HG02610 (cell line): ENCODE results near the gene OSBPL5.
"Not testable (repeated sequence)": the region's sequence is repeated elsewhere in the genome, so short reads cannot be mapped to it uniquely, and the experiment has no call there.

Experiments used
- ATAC-seq: cut with Tn5 transposase; IDR thresholded peaks from one replicate; pipeline ENCODE4 v1.9.1; 2021; ENCODE audit warnings: mild to moderate bottlenecking, moderate library complexity; ENCODE audit not compliant: unreplicated experiment

OSBPL5 gene

DNA sequence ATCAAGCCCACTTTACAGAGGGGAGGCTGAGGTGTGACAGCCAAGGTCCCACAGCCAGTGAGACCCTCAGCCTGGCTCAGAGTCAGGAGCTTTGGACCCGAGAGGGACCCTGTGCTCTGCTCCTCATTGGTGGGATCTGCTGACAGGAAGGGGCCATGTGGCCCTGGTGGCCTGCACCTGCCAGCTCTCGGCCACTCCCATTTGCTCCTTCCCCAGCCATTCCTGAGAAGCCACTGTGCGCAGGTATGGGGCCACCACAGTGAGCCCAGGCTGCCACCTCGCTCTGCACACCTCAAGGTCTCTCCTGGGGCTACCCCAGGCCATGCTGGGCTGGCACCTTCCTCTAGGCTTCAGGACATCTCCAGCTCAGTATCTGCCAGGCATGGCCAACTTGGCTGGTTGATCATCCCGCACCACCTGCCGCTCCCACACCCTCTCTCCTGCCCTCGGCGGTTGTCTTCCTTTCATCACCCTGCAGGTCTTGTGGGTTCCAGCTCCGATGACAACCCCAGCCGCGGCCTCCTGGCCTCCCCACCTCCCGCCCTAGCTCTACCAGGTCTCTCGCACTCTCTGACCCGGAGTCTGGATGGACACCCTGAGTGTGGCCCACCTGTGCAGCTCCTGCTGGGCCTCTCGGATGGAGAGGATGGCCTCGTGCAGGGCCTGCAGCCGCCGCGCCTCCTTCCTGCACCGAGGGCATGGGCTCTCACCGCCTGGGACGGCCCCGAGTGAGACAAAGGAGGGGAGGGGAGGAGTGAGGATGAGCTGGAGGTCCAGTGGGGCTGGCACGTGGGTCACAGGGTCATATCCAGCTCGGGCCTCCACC lies 75.7 kb downstream of the OSBPL5 start:
- no peak for ATAC-seq

DNA sequence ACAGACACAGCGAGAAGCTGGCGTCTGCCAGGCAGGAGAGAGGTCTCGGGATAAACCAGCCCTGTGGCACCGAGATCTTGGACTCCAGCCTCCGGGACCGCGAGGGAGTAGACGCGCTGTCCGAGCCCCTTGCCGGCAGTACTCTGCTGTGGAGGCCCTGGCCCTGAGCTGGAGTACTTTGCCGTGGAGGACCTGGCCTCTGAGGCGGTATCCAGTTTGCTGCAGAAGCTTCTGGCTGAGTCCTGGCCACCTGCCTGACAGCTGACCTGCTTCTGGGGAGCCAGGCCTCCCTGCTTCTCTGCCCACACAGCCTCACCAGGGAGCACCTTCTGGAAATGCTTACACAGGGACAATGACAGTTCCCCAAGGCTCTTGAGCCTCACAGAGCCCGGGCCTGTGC lies 76.3 kb downstream of the OSBPL5 start:
- ATAC-seq: no peak

DNA sequence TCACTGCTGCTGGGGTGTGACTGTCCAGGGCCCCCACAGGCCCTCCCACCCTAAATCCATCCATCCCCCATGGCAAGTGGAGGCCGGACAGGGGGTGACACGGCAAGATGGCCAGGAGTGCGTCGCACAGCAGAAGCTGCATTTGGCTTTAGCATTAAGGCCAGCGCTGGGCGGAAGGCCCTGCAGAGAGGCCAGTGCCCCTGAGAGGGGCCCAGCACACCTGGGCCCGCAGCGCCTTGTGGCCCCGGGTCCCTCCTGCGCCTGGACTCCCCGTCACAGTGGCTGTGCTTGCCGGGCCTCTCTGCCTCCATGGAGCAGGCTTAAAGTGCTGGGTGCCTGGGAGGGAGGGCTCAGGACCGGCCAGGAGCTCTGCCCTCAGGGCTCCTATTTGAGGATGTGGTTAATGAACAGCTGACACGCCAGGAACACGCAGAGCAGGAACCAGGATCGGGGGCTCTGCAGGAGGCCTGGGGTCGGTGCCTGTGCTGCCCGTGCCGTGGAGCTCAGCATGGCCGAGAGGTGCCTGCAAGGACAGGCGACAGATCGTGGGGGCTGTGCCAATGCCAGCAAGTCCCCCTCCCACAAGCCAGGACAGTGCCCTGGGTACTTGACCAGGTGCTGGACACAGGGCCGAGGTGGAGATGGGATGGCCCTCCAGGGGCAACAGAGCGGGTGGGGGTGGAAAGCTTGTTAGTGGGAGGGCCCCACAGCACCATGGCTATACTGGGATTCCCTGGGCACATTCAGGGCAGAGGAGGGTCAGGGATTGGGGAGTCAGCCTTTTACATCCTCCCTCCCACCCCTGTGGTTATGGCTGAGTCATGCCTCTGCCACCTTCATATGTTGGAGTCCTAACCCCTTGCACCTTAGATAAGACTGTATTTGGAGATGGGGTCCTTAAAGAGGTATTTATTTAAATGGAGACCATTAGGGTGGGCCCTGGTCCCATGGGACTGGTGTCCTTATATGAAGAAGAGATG lies 77.0 kb downstream of the OSBPL5 start:
- ATAC-seq: no peak

DNA sequence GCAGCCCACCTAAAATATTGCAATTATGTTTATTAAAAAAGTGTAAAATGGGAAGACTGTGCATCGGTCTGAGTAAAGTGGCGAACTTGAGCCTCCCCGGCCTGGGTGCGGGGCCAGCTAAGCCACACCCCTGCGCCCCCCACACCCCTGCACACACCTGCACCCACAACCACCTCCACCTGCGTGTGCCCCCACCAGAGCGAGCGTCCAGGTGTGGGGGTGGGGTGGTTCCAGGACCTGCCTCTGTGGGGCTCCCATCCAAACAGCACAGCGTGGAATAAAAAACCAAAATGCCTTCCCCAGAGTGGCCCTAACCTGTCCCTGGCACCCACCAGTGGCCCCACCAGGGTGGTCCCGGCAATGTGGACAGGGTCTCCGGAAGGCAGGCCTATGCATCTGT lies 77.7 kb downstream of the OSBPL5 start:
- ATAC-seq: no peak

DNA sequence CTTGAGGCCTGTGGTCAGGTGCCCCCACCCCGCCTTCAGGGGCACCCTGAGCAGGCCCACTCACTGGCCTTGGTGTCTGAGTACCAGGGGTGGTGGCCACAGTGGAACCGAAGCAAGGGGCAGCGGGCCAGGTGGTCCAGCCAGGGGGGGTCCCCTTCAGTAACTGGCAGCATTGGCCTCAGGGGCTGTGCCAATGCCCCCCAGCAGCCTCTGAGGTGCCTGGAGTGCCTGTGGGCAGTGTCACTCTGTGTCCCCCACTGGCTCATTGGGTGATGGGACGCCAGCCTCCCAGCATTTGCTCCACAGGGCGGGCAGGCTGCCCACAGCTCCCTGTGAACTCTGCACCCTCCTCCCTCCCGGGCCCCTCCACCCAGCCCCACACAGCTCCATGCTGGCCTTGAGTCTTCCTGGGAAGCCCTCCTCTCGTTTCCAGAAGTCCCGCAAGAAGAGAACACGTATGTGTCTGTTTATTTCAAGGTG lies 78.4 kb downstream of the OSBPL5 start:
- ATAC-seq: no peak

DNA sequence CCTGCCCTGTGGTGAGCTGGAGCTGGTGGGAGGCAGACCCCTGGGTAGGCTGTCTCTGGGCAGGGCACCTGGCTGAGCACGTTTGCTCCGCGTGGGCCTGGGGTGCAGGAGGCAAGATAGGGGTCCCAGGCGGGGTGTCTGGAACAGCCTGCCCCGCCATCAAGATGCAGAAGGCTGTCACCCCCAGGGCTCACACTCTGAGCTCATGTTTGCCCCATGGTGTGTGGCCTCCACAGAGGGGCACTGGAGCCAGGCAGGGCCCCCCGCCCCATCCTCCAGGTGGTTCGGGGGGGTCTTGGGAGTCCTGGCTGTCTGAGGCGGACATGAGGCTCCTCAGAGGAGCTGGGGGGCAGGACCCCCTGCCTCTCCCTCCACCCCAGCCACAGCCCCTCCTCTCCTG lies 79.0 kb downstream of the OSBPL5 start:
- ATAC-seq: no peak

DNA sequence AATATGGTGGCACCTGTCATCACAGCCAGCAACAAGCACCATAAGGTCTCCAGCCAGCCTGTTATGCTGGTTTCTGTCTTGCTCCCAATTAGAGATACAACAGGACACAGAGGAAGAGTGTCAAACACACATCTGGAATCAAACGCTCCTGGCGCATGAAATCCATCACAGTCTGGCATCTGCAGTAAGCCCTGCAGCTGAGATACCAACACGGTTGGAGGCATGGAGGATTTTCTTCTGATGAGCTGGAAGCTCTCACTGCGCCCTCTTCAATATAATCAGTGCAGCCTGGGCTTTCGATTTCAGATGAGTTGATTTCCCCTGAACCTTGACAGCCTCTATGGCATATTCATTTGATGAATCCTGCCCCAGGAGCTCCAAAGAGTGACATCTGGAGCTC lies 80.1 kb downstream of the OSBPL5 start:
- ATAC-seq: no peak

DNA sequence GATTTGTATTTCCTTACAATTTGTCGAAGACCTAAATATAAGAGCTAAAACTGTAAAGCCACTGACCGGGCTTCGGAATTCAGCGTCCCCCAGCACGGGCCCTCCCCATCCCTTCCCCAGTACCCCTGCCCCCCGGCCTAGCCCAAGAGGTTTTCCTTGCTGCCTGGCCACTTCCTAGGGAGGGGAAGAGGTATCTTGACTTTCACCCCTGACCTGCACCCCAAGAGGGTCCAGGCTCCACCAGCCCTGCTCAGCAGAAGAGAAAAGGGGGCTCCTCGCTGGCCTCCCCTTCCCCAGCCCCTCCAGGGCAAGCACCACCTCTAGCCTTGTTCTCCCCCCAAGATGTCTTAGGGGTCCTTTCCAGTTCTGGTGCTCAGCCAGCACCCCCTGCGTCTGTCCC lies 81.8 kb downstream of the OSBPL5 start:
- no peak for ATAC-seq

DNA sequence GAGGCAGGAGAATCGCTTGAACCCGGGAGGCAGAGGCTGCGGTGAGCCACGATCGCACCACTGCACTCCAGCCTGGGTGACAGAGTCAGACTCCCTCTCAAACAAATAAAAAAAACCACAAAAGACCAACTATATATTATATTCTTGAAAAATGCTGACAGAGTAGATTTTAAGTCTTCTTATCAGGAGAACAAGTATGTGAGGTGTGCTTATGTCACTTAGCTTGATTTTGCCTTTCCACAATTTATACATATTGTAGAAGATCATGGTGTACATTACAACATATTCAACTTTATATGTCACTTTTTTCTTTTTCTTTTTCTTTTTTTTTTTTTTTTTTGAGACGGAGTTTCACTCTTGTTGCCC lies 83.7 kb downstream of the OSBPL5 start:
- no peak for ATAC-seq

DNA sequence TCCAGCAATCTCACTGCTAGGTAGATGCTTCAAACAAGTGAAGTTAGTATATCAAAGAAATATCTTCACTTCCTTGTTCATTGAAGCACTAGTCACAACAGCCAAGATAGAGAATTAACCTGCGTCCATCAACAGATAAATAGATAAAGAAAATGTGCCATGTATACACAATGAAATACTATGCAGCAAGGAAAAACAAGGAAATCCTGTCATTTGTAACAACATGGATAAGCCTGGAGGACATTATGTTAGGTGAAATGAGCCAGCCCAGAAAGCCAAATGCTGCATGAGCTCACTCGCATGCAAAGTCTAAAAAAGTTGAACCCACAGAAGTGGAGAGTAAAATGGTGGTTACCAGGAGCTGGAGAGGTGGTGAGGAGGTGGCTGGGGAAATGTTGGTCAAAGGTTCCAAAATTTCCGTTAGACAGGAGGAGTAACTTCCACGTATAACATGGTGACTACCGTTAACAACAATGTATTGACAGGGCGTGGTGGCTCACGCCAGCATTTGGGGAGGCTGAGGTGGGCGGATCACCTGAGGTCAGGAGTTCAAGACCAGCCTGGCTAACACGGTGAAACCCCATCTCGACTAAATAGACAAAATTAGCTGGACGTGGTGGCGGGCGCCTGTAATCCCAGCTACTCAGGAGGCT lies 84.3 kb downstream of the OSBPL5 start:
- ATAC-seq: no peak

DNA sequence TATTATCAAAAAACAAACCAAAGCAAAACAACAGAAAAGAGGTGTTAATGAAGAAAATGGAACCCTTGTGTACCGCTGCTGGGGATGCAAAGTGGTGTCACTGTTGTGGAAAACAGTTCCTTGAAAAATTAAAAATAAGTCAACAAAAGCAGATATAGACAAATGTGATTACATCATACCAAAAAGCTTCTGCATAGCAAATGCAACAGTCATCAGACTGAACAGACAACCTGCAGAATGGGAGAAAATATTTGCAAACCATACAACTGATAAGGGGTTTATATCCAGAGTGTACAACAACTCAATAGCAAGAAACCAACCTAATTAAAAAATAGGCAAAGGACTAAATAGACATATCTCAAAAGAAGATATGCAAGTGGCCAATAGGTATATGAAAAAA lies 85.0 kb downstream of the OSBPL5 start:
- no peak for ATAC-seq

DNA sequence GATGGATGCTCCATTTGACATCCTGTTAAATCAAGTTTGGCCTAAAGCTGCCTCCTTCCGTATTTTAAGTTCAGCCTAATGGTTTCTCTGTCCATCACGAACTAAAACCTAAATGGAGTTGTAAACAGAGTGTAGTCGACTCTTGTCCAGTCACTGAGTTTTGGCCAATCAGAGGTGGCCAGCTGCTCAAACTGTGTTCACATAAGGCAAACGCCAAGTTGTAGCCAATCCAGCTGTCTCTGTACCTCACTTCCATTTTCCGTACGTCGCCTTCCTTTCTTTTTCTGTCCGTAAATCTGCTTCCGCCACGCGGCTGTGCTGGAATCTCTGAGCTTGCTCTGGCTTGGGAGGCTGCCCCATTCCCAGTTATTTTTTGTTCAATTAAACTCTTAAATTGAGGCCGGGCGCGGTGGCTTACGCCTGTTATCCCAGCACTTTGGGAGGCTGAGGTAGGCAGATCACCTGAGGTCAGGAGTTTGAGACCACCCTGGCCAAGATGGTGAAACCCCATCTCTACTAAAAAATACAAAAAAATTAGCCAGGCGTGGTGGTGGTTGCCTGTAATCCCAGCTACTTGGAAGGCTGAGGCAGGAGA lies 87.2 kb downstream of the OSBPL5 start:
- no peak for ATAC-seq

DNA sequence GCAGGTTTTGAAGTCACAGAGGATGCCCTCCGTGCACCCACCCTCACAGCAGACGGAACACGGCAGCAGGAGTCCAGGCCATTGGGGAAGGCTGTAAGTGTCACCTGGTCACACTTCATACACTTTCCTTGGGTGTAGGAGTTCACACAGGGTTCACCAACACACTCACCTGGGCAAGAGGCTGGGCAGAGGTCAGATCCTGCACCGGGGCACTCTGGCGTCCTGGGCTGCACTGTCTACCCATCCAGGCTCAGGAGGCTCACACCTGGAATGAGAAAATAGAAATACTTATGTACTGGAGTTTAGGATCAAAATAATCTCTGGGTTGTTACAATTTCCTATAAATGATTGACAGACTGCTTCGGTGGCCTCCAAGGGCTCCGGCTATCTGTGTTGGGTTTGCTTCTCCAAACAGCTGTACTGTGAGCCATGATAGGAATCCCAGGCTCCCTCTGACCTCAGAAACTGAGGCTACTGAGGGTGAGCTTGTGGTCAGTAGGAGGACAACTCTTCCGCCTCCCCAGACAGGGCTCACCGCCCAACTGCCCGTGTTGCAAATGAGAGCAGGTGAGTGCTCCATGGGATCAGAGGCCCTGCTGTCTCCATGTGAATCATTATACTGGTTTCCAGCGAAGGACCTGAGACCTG lies 87.8 kb downstream of the OSBPL5 start:
- ATAC-seq: no peak

DNA sequence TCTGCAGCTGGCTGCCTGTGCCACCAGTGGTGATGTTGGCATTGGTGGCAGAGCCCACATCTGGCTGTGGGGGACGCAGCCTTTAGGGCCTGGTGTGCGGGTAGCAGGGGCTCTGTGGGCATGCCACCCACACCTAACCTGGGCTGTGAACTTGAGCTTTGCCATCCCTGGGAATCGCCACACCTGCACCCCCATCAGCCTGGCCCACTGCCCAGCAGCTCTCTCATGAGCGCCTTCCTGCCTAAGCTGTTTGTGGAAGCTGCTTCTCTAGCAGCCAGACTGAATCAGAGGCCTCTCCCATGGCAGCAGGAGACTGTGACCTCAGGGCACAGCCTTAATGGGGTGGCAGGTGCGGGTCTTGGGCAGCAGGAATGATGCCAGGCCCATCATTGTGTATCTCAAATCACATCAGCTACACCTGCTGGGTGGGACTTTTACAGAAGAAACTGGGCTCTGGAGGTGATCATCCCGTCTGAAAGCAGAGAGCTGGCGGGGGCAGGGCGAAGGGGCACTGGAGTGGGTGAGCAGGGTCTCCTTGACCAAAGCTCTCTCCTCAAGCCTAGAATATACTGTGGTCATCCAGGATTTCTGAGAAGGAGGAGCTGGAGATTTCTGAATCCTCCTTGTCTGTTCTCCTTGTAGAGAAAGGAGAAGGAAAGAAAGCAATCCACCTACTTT lies 90.1 kb downstream of the OSBPL5 start:
- no peak for ATAC-seq

DNA sequence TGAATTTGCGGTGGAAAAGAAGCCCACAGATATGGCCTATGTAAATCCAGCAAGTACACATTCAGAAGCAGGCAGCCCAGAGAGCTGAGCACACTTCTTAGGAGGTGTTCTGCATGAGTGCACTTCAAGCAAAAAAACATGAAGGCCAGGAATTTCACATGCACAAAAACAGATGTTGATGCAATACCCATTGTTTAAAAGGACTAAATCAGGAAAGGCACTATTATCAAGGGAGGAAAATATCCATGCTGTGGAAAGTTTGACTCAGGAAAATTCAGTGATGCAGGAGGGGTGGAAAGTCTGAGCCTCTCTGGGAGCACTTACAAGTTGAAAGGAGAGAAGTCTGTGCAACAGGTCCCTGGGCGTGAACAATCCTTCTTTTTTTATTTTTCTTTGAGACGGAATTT lies 92.1 kb downstream of the OSBPL5 start:
- ATAC-seq: no peak

DNA sequence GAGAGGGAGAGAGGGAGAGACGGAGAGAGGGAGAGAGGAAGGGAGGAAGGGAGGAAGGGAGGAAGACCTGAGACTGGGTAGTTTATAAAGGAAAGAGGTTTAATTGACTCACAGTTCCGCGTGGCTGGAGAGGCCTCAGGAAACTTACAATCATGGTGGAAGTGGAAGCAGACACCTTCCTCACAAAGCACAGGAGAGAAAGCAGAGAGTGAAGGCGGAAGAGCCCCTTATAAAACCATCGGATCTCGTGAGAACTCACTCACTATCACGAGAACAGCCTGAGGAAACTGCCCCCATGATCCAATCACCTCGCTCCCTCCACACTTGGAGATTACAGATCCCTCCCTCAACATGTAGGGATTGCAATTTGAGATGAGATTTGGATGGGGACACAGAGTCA lies 95.7 kb downstream of the OSBPL5 start:
- no peak for ATAC-seq

DNA sequence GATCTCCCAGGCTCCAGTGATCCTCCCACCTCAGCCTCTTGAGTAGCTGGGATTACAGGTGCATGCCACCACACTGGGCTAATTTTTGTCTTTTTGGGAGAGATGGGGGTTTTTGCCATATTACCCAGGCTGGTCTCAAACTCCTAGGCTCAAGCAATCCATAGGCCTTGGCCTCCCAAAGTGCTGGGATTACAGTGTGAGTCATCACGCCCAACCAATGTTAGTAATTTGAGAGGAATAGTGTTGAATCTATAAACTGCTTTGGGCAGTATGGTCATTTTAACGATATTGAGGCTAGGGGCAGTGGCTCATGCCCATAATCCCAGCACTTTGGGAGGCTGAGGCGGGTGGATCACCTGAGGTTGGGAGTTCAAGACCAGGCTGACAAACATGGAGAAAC lies 98.8 kb downstream of the OSBPL5 start:
- not testable (repeated sequence) for ATAC-seq

DNA sequence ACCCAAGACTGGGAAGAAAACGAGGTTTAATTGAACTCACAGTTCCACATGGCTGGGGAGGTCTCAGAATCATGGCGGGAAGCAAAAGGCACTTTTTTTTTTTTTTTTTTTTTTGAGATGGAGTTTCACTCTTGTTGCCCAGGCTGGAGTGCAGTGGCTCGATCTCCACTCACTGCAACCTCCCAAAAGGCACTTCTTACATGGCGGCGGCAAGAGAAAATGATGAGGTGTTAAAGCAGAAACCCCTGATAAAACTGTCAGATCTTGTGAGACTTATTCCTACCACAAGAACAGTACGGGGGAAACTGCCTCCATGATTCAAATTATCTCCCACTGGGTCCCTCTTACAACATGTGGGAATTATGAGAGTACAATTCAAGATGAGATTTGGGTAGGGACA lies 100.4 kb downstream of the OSBPL5 start:
- ATAC-seq: not testable (repeated sequence)

DNA sequence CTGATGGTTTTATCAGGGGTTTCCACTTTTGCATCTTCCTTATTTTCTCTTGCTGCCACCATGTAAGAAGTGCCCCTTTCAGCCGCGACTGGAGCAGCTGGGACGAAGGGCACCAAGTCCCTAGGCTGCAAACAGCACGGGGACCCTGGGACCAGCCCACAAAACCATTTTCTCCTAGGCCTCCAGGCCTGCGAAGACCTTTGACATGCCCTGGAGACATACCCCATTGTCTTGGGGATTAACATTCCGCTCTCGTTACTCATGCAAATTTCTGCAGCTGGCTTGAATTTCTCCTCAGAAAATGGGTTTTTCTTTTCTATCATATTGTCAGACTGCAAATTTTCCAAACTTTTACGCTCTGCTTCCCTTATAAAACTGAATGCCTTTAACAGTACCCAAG lies 101.2 kb downstream of the OSBPL5 start:
- not testable (repeated sequence) for ATAC-seq

DNA sequence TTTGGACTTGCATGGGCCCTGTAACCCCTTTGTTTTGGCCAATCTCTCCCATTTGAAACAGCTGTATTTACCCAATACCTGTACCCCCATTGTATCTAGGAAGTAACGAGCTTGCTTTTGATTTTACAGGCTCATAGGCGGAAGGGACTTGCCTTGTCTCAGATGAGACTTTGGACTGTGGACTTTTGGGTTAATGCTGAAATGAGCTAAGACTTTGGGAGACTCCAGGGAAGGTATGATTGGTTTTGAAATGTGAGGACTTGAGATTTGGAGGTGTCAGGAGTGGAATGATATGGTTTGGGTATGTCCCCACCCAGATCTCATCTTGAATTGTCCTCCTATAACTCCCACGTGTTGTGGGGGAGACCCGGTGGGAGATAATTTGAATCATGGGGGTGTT lies 101.7 kb downstream of the OSBPL5 start:
- not testable (repeated sequence) for ATAC-seq
